Esophagus squamous epithelium (tissue), 5 donors: ENCODE results near the gene RIT1. TPM values are rescaled to one million over a fixed set of nuclear protein-coding genes. Genes with fewer than 3 reads are reported as not detected.

Source experiments
- DNase-seq: peaks from one replicate; lab custom pipeline; 2025; lab: John Stamatoyannopoulos, UW
- H3K27ac ChIP-seq, 4 donors: fragments of 200-600 bp; sonication (generic); one replicate each; pipeline ENCODE4 v1.5.1; 2016 to 2019; ENCODE audit warnings: mild to moderate bottlenecking in 1 of 4
- H3K27me3 ChIP-seq, 4 donors: fragments of 200-600 bp; sonication (generic); 1 replicate in 3 of 4; 2 replicates in 1 of 4; pipeline versions ENCODE4 v1.5.1 to v1.6.0; 2017 to 2021; ENCODE audit warnings: antibody characterized with exemption in 1 of 4
- H3K36me3 ChIP-seq, 3 donors: fragments of 200-600 bp; sonication (generic); one replicate each; pipeline ENCODE4 v1.5.1; 2016 to 2019
- H3K4me1 ChIP-seq, 3 donors: fragments of 200-600 bp; sonication (generic); one replicate each; pipeline ENCODE4 v1.5.1; 2017 to 2019
- H3K4me3 ChIP-seq, 4 donors: fragments of 200-600 bp; sonication (generic); 1 replicate in 3 of 4; 2 replicates in 1 of 4; pipeline ENCODE4 v1.5.1; 2016 to 2019; ENCODE audit warnings: mild to moderate bottlenecking in 2 of 4, moderate library complexity in 1 of 4
- H3K9me3 ChIP-seq, 3 donors: fragments of 200-600 bp; sonication (generic); one replicate each; pipeline ENCODE4 v1.5.1; 2016 to 2019
- CTCF ChIP-seq, 6 experiments: fragments of 450-650 bp in 4 of 6; fragments of 200-600 bp in 2 of 6; sonication (generic) in 2 of 6; IDR thresholded peaks; one replicate each; pipeline ENCODE4 v1.5.1; 2016 to 2019; ENCODE audit warnings: antibody characterized with exemption in 6 of 6, mild to moderate bottlenecking in 4 of 6, moderate library complexity in 4 of 6
- POLR2A ChIP-seq, 4 donors: fragments of 450-650 bp; IDR thresholded peaks; one replicate each; pipeline ENCODE4 v1.6.1; 2017; ENCODE audit warnings: antibody characterized with exemption in 4 of 4, mild to moderate bottlenecking in 4 of 4, moderate library complexity in 3 of 4
- WGBS, 2 donors: methylation state at CpG; one replicate each; pipeline ENCODE4 v1.1.5; 2018; 5-methylcytosine and 5-hydroxymethylcytosine counted together
- intact Hi-C: fragments of 100-400 bp; cut with DNase I; formaldehyde crosslinking; loops from one replicate; pipeline ENCODE4 v1.15.0; 2022
- total RNA-seq, 4 donors: library from RNA; depleted of rRNA; stranded (reverse); fragments of >200 nt; gene quantifications; one replicate each; pipeline ENCODE4 v1.1.0, GENCODE V29; 2016
- donor health status: DM: yes; HTN: yes; CAD: no.

Gene RIT1
- total RNA-seq, 4 donors from 2014 or later = 35.3 to 55.4 (median 42.6) TPM

GRCh38 chr1:155884982-155885381 lies 26.2 kb downstream of the RIT1 start:
- Histone ChIP-seq H3K27me3 (no peaks in the 10 kb centered on the region), H3K4me1 (no peaks in the 10 kb centered on the region), H3K9me3 (no peaks in the 10 kb centered on the region), H3K4me3 (no peak overlapping the region), H3K36me3 (peaks cover 0 to 17% (median 0%) of the 10 kb centered on the region in 3 donors), H3K27ac (no peak overlapping the region)
- TF ChIP-seq CTCF (IDR thresholded peaks at IDR 0.05) (no peak), POLR2A (IDR thresholded peaks at IDR 0.05) (no peak)
- intact Hi-C loops = no loop called here
- no peak for DNase-seq

- H3K27ac ChIP-seq = no peak overlapping the region
- WGBS, 2 donors = 51 to 75% methylated on average over 8 to 9 of the region's 9 CpGs
- DNase-seq = no peak
- intact Hi-C loops = no loop called here
- TF ChIP-seq POLR2A (IDR thresholded peaks at IDR 0.05) = no peak
- TF ChIP-seq CTCF (IDR thresholded peaks at IDR 0.05) = no peak
- H3K4me3 ChIP-seq = no peak overlapping the region
- no peaks in the 10 kb centered on the region for H3K9me3 ChIP-seq
- H3K27me3 ChIP-seq = no peaks in the 10 kb centered on the region
- H3K4me1 ChIP-seq = no peaks in the 10 kb centered on the region
- H3K36me3 ChIP-seq = peaks cover 0 to 17% (median 0%) of the 10 kb centered on the region in 3 donors
Measured at GRCh38 chr1:155884031-155884960, 26.9 kb downstream of the RIT1 start.

- intact Hi-C loops = no loop called here
Measured at GRCh38 chr1:155882766-155883165, 28.4 kb downstream of the RIT1 start.

GRCh38 chr1:155882235-155882634 lies 28.9 kb downstream of the RIT1 start:
- TF ChIP-seq POLR2A (IDR thresholded peaks at IDR 0.05) (no peak), CTCF (IDR thresholded peaks at IDR 0.05) (no peak)
- H3K36me3 ChIP-seq = peaks cover 0 to 17% (median 0%) of the 10 kb centered on the region in 3 donors
- H3K9me3 ChIP-seq = no peaks in the 10 kb centered on the region
- no peaks in the 10 kb centered on the region for H3K4me1 ChIP-seq
- DNase-seq = no peak
- intact Hi-C loops = no loop called here
- no peak overlapping the region for H3K27ac ChIP-seq
- H3K27me3 ChIP-seq = no peaks in the 10 kb centered on the region
- H3K4me3 ChIP-seq = no peak overlapping the region

More at GRCh38 chr1:155882766-155883165, 28.4 kb downstream of the RIT1 start:
- no peak for TF ChIP-seq CTCF (IDR thresholded peaks at IDR 0.05)
- TF ChIP-seq POLR2A (IDR thresholded peaks at IDR 0.05) = no peak
- 64 to 73% methylated on average over 2 of the region's 2 CpGs for WGBS, 2 donors
- Histone ChIP-seq H3K4me3 (no peak overlapping the region), H3K27ac (no peak overlapping the region), H3K36me3 (peaks cover 0 to 17% (median 0%) of the 10 kb centered on the region in 3 donors), H3K4me1 (no peaks in the 10 kb centered on the region), H3K27me3 (no peaks in the 10 kb centered on the region), H3K9me3 (no peaks in the 10 kb centered on the region)
- DNase-seq = no peak

- Histone ChIP-seq H3K27ac (no peak overlapping the region), H3K9me3 (no peaks in the 10 kb centered on the region), H3K36me3 (peaks cover 0 to 17% (median 0%) of the 10 kb centered on the region in 3 donors), H3K27me3 (no peaks in the 10 kb centered on the region), H3K4me3 (no peak overlapping the region), H3K4me1 (no peaks in the 10 kb centered on the region)
- WGBS, 2 donors = 74 to 82% methylated on average over 6 of the region's 6 CpGs
- TF ChIP-seq POLR2A (IDR thresholded peaks at IDR 0.05) (no peak), CTCF (IDR thresholded peaks at IDR 0.05) (no peak)
- DNase-seq = no peak
- intact Hi-C loops = no loop called here
Measured at GRCh38 chr1:155880950-155881349, 30.2 kb downstream of the RIT1 start.
